ENCODE data around the gene GARNL3.

DNA sequence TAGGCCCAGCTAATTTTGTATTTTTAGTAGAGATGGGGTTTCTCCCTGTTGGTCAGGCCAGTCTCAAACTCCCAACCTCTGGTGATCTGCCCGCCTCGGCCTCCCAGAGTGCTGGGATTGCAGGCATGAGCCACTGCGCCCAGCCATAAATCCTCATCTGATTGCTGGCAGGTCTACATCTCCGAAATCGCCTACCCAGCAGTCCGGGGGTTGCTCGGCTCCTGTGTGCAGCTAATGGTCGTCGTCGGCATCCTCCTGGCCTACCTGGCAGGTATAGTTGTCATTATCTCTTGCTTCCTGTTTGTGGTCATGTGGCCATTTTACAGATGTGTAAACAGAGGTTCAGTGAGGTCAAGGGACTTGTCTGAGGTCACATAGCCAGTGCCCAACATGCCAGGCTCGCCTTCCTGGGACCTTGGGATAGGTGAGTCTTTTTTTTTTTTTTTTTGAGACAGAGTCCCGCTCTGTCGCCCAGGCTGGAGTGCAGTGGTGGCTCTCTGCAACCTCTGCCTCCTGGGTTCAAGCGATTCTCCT lies 135.2 kb downstream of the GARNL3 start:
- TF ChIP-seq ZNF546 (CRISPR knock-in tag; conservative IDR thresholded peaks at IDR 0.05) = no peak
- no peak for TF ChIP-seq NPAS2 (CRISPR knock-in tag; IDR thresholded peaks at IDR 0.05; ENCODE audit: borderline replicate concordance)
- no peak for TF ChIP-seq PHF8 (CRISPR knock-in tag; IDR thresholded peaks at IDR 0.05)
- no peak for TF ChIP-seq CHCHD3 (CRISPR knock-in tag; IDR thresholded peaks at IDR 0.05)
- TF ChIP-seq, protein P1, sequence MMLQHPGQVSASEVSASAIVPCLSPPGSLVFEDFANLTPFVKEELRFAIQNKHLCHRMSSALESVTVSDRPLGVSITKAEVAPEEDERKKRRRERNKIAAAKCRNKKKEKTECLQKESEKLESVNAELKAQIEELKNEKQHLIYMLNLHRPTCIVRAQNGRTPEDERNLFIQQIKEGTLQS (CRISPR knock-in tag; IDR thresholded peaks at IDR 0.05) = no peak
- no peak for TF ChIP-seq SSRP1 (CRISPR knock-in tag; IDR thresholded peaks at IDR 0.05)
- TF ChIP-seq, protein P2, sequence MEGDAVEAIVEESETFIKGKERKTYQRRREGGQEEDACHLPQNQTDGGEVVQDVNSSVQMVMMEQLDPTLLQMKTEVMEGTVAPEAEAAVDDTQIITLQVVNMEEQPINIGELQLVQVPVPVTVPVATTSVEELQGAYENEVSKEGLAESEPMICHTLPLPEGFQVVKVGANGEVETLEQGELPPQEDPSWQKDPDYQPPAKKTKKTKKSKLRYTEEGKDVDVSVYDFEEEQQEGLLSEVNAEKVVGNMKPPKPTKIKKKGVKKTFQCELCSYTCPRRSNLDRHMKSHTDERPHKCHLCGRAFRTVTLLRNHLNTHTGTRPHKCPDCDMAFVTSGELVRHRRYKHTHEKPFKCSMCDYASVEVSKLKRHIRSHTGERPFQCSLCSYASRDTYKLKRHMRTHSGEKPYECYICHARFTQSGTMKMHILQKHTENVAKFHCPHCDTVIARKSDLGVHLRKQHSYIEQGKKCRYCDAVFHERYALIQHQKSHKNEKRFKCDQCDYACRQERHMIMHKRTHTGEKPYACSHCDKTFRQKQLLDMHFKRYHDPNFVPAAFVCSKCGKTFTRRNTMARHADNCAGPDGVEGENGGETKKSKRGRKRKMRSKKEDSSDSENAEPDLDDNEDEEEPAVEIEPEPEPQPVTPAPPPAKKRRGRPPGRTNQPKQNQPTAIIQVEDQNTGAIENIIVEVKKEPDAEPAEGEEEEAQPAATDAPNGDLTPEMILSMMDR (CRISPR knock-in tag; IDR thresholded peaks at IDR 0.05) = no peak
- TF ChIP-seq, protein P3, sequence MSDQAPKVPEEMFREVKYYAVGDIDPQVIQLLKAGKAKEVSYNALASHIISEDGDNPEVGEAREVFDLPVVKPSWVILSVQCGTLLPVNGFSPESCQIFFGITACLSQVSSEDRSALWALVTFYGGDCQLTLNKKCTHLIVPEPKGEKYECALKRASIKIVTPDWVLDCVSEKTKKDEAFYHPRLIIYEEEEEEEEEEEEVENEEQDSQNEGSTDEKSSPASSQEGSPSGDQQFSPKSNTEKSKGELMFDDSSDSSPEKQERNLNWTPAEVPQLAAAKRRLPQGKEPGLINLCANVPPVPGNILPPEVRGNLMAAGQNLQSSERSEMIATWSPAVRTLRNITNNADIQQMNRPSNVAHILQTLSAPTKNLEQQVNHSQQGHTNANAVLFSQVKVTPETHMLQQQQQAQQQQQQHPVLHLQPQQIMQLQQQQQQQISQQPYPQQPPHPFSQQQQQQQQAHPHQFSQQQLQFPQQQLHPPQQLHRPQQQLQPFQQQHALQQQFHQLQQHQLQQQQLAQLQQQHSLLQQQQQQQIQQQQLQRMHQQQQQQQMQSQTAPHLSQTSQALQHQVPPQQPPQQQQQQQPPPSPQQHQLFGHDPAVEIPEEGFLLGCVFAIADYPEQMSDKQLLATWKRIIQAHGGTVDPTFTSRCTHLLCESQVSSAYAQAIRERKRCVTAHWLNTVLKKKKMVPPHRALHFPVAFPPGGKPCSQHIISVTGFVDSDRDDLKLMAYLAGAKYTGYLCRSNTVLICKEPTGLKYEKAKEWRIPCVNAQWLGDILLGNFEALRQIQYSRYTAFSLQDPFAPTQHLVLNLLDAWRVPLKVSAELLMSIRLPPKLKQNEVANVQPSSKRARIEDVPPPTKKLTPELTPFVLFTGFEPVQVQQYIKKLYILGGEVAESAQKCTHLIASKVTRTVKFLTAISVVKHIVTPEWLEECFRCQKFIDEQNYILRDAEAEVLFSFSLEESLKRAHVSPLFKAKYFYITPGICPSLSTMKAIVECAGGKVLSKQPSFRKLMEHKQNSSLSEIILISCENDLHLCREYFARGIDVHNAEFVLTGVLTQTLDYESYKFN (CRISPR knock-in tag; conservative IDR thresholded peaks at IDR 0.05) = no peak
